AG09309 (cell line): ENCODE data around the gene ATG4C.

Experiments
- DNase-seq: peaks from one replicate; pipeline ENCODE4 v3.0.0-alpha.2; 2010; ENCODE audit warnings: low read depth
- H3K4me3 ChIP-seq: 2 replicates; pipeline ENCODE4 v1.5.1; 2011; ENCODE audit warnings: mild to moderate bottlenecking, low read depth, low read length, moderate library complexity; ENCODE audit not compliant: control insufficient read depth
- CTCF ChIP-seq: IDR thresholded peaks from 2 replicates; pipeline ENCODE4 v1.5.1; 2011; ENCODE audit warnings: mild to moderate bottlenecking, low read depth, low read length, inconsistent platforms; ENCODE audit not compliant: insufficient read depth, control insufficient read depth; ENCODE audit errors: missing control alignments

Gene ATG4C

GRCh38 chr1:62901650-62902049, 117.7 kb downstream of the ATG4C start:
- DNase-seq, result no peak
- no peak for TF ChIP-seq CTCF
- no peak overlapping the region for H3K4me3 ChIP-seq

- no peak for DNase-seq
- no peak for TF ChIP-seq CTCF
- H3K4me3 ChIP-seq, result no peak overlapping the region
These were observed 119.6 kb downstream of the ATG4C start for GRCh38 chr1:62903522-62903921.

GRCh38 chr1:62903982-62904855, 120.3 kb downstream of the ATG4C start:
- no peak for TF ChIP-seq CTCF
- no peak for DNase-seq
- no peak overlapping the region for H3K4me3 ChIP-seq

GRCh38 chr1:62904856-62905225, 120.9 kb downstream of the ATG4C start:
- TF ChIP-seq CTCF, result no peak
- no peak for DNase-seq
- no peak overlapping the region for H3K4me3 ChIP-seq

GRCh38 chr1:62905309-62905708, 121.4 kb downstream of the ATG4C start:
- no peak for DNase-seq
- no peak overlapping the region for H3K4me3 ChIP-seq
- TF ChIP-seq CTCF, result no peak

- DNase-seq, result no peak
- H3K4me3 ChIP-seq, result no peak overlapping the region
- no peak for TF ChIP-seq CTCF
These were observed 121.9 kb downstream of the ATG4C start for GRCh38 chr1:62905872-62906271.
